ENCODE measurements around the gene PIEZO1. TPM values are rescaled to one million over a fixed set of nuclear protein-coding genes. Genes with fewer than 3 reads are reported as not detected.

PIEZO1 gene
- total and polyA plus RNA-seq, 2 donors (not counting 1 experiment from before 2014, with no cell fraction given) = 94.5 to 313 TPM

DNA sequence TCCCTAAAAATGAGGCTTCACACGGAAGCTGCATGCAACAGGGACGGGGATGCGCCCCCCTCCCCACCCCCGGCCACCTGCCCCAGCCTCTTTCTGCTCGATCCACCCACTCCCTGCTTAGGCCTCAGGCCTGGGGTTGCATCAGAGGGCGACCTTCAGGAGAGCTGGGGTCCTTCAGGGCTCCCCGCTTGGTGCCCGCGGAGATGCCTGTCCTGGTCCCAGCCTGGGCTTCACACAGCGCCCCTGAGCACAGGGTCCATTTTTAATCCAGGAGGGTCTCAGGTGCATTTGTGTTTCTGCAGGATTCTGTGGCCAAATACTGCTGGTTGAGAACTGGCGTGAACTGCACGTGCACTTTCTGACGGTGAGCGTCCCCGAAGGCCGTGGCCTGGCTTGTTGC lies 34.1 kb upstream of the PIEZO1 start:
- DNase-seq (ENCODE audit: low read depth in 2 of 2) = no peak
- Histone ChIP-seq H3K4me1 (ENCODE audit: control insufficient read depth, extremely low read depth, insufficient read depth, low read length) (peaks cover 8% of the 10 kb centered on the region), H2AFZ (ENCODE audit: low read length) (no peak overlapping the region), H3K9ac (ENCODE audit: insufficient read depth, low read length) (no peak overlapping the region), H3K4me2 (ENCODE audit: extremely low read depth, insufficient read depth, low read length) (no peak overlapping the region), H3K4me3 (replicated peaks in 1 of 4; ENCODE audit: control extremely low read depth in 1 of 4, insufficient read depth in 1 of 4, low read depth in 3 of 4, low read length in 4 of 4) (no peak overlapping the region), H4K20me1 (ENCODE audit: control insufficient read depth, extremely low read depth, insufficient read depth, low read length) (no peaks in the 10 kb centered on the region), H3K27ac (ENCODE audit: insufficient read depth, low read length) (no peak overlapping the region), H3K9me3 (ENCODE audit: control insufficient read depth, insufficient read depth, low read depth, low read length) (no peaks in the 10 kb centered on the region), H3K79me2 (ENCODE audit: control insufficient read depth, insufficient read depth, low read length) (no peaks in the 10 kb centered on the region), H3K36me3 (ENCODE audit: control insufficient read depth, insufficient read depth, low read length) (peaks cover 8% of the 10 kb centered on the region), H3K27me3 (ENCODE audit: control insufficient read depth, insufficient read depth, low read length) (no peaks in the 10 kb centered on the region)
- TF ChIP-seq, protein P1, sequence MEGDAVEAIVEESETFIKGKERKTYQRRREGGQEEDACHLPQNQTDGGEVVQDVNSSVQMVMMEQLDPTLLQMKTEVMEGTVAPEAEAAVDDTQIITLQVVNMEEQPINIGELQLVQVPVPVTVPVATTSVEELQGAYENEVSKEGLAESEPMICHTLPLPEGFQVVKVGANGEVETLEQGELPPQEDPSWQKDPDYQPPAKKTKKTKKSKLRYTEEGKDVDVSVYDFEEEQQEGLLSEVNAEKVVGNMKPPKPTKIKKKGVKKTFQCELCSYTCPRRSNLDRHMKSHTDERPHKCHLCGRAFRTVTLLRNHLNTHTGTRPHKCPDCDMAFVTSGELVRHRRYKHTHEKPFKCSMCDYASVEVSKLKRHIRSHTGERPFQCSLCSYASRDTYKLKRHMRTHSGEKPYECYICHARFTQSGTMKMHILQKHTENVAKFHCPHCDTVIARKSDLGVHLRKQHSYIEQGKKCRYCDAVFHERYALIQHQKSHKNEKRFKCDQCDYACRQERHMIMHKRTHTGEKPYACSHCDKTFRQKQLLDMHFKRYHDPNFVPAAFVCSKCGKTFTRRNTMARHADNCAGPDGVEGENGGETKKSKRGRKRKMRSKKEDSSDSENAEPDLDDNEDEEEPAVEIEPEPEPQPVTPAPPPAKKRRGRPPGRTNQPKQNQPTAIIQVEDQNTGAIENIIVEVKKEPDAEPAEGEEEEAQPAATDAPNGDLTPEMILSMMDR (conservative IDR thresholded peaks at IDR 0.05 in 1 of 2, IDR thresholded peaks at IDR 0.05 in 1 of 2; ENCODE audit: low read depth in 1 of 2, low read length in 2 of 2) = no peak
- TF ChIP-seq EZH2 (IDR thresholded peaks at IDR 0.05; ENCODE audit: low read length, missing control alignments) = no peak

DNA sequence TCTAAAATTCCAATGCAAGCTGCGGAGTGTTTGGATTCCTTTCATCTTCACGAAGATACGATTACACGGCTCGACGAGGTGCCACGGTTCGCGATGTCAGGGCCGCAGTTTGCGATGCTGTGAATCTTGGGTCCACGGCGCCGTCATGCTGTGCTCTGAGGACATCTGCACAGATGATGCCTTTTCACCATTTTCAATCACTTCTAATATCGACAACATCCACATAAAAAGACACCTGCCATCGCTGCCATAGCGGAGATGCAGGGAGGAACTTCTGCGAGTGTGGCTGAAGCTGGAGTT lies 33.5 kb upstream of the PIEZO1 start:
- Histone ChIP-seq H4K20me1 (ENCODE audit: control insufficient read depth, extremely low read depth, insufficient read depth, low read length) (no peaks in the 10 kb centered on the region), H3K4me2 (ENCODE audit: extremely low read depth, insufficient read depth, low read length) (no peak overlapping the region), H3K4me1 (ENCODE audit: control insufficient read depth, extremely low read depth, insufficient read depth, low read length) (peaks cover 8% of the 10 kb centered on the region), H3K27me3 (ENCODE audit: control insufficient read depth, insufficient read depth, low read length) (no peaks in the 10 kb centered on the region), H2AFZ (ENCODE audit: low read length) (peak overlapping the region; percentile 23), H3K79me2 (ENCODE audit: control insufficient read depth, insufficient read depth, low read length) (no peaks in the 10 kb centered on the region), H3K36me3 (ENCODE audit: control insufficient read depth, insufficient read depth, low read length) (peaks cover 8% of the 10 kb centered on the region), H3K27ac (ENCODE audit: insufficient read depth, low read length) (peak overlapping the region; percentile 64), H3K4me3 (replicated peaks in 1 of 4; ENCODE audit: control extremely low read depth in 1 of 4, insufficient read depth in 1 of 4, low read depth in 3 of 4, low read length in 4 of 4) (no peak overlapping the region), H3K9ac (ENCODE audit: insufficient read depth, low read length) (no peak overlapping the region), H3K9me3 (ENCODE audit: control insufficient read depth, insufficient read depth, low read depth, low read length) (no peaks in the 10 kb centered on the region)
- TF ChIP-seq, protein P1 (conservative IDR thresholded peaks at IDR 0.05 in 1 of 2, IDR thresholded peaks at IDR 0.05 in 1 of 2; ENCODE audit: low read depth in 1 of 2, low read length in 2 of 2) = no peak
- no peak for TF ChIP-seq EZH2 (IDR thresholded peaks at IDR 0.05; ENCODE audit: low read length, missing control alignments)
- no peak for DNase-seq (ENCODE audit: low read depth in 2 of 2)

DNA sequence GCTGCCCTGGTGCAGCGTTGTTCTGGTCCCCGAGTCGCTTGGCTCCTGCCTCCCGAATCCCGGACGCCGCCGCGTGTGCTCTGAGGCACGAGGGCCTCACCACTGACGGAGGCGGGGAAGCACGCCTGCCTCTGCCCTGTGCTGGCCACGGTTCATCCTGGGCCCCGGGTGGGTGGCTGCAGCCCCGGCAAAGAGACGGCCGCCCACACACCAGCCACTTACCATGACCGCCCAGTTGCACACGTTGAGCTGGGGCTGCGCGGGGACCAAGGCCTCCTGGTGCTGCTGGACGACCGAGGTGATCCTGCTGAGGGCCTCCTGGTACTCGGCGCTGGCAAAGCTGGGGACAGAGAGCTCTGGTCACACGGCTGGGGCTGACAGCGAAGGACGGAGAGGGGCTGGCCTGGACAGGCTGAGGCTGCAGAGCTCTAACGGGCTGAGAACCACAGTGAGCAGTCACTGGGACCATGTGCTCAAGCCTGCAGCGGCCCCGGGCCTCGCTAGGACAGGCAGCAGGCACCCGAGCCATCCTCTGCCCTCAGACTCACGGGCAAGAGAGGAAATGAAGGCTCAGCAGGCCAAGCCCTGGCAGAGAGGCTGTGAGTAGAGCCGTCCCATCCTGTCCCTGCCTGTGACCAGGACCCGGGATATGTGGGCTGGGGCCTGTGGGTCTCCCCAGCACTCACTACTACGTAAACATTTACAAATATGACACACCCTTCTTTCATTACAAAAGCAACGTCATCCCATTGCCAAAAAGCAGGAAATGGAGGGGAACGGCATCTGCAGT lies 33.0 kb upstream of the PIEZO1 start:
- peak in 1 of 2 donors; percentile 66 for DNase-seq (ENCODE audit: low read depth in 2 of 2)

More for the DNA sequence above, 33.0 kb upstream of the PIEZO1 start:
- Histone ChIP-seq H2AFZ (ENCODE audit: low read length) (peak overlapping the region; percentile 12), H3K4me1 (ENCODE audit: control insufficient read depth, extremely low read depth, insufficient read depth, low read length) (peaks cover 8% of the 10 kb centered on the region), H4K20me1 (ENCODE audit: control insufficient read depth, extremely low read depth, insufficient read depth, low read length) (no peaks in the 10 kb centered on the region), H3K4me3 (replicated peaks in 1 of 4; ENCODE audit: control extremely low read depth in 1 of 4, insufficient read depth in 1 of 4, low read depth in 3 of 4, low read length in 4 of 4) (no peak overlapping the region), H3K9ac (ENCODE audit: insufficient read depth, low read length) (no peak overlapping the region), H3K36me3 (ENCODE audit: control insufficient read depth, insufficient read depth, low read length) (peaks cover 8% of the 10 kb centered on the region), H3K9me3 (ENCODE audit: control insufficient read depth, insufficient read depth, low read depth, low read length) (no peaks in the 10 kb centered on the region), H3K27me3 (ENCODE audit: control insufficient read depth, insufficient read depth, low read length) (no peaks in the 10 kb centered on the region), H3K4me2 (ENCODE audit: extremely low read depth, insufficient read depth, low read length) (peak overlapping the region; percentile 15), H3K27ac (ENCODE audit: insufficient read depth, low read length) (peak overlapping the region; percentile 64), H3K79me2 (ENCODE audit: control insufficient read depth, insufficient read depth, low read length) (no peaks in the 10 kb centered on the region)
- TF ChIP-seq, protein P1 (conservative IDR thresholded peaks at IDR 0.05 in 1 of 2, IDR thresholded peaks at IDR 0.05 in 1 of 2; ENCODE audit: low read depth in 1 of 2, low read length in 2 of 2) = no peak
- no peak for TF ChIP-seq EZH2 (IDR thresholded peaks at IDR 0.05; ENCODE audit: low read length, missing control alignments)

Data from fibroblast of lung (primary cell).